GM08714 (cell line): ENCODE measurements around the gene RBM28.

Experiments
- H3K4me3 ChIP-seq: fragments of 200-500 bp; sonication (Bioruptor generic); 2 replicates; pipeline ENCODE4 v1.5.1; 2014; ENCODE audit warnings: mild to moderate bottlenecking, low read length, inconsistent platforms
- ZNF274 ChIP-seq: IDR thresholded peaks from 2 replicates; pipeline ENCODE4 v1.6.1; 2012; ENCODE audit warnings: mild to moderate bottlenecking, low read depth, low read length

The RBM28 gene

DNA sequence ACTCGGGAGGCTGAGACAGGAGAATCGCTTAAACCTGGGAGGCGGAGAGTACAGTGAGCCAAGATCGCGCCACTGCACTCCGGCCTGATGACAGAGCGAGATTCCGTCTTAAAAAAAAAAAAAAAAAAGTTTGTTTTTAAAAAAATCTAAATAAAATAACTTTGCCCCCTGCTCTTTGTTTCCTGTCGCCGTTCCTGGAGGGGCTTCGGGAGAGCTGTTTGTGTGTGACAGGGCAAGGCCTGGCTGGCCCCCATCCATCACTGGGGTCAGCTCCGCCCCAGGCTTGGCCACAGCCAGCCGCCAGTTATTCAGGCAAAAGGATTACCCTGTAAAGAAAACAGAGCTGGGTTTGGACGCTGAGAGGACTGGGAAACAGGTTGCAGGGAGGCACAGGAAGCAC lies 86.2 kb downstream of the RBM28 start:
- no peak overlapping the region for H3K4me3 ChIP-seq
- TF ChIP-seq ZNF274, result no peak

DNA sequence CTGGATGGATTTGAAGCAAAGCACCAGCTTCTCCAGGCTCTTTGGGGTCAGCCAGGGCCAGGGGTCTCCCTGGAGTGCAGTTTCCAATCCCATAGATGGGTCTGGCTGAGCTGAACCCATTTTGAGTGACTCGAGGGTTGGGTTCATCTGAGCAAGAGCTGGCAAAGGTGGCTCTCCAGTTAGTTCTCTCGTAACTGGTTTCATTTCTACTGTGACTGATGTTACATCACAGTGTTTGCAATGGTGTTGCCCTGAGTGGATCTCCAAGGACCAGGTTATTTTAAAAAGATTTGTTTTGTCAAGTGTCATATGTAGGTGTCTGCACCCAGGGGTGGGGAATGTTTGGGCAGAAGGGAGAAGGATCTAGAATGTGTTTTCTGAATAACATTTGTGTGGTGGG lies 88.4 kb downstream of the RBM28 start:
- no peak for TF ChIP-seq ZNF274
- H3K4me3 ChIP-seq, result no peak overlapping the region

DNA sequence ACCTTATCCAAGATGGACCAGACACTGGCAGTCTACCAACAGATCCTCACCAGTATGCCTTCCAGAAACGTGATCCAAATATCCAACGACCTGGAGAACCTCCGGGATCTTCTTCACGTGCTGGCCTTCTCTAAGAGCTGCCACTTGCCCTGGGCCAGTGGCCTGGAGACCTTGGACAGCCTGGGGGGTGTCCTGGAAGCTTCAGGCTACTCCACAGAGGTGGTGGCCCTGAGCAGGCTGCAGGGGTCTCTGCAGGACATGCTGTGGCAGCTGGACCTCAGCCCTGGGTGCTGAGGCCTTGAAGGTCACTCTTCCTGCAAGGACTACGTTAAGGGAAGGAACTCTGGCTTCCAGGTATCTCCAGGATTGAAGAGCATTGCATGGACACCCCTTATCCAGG lies 89.2 kb downstream of the RBM28 start:
- no peak for TF ChIP-seq ZNF274
- no peak overlapping the region for H3K4me3 ChIP-seq

DNA sequence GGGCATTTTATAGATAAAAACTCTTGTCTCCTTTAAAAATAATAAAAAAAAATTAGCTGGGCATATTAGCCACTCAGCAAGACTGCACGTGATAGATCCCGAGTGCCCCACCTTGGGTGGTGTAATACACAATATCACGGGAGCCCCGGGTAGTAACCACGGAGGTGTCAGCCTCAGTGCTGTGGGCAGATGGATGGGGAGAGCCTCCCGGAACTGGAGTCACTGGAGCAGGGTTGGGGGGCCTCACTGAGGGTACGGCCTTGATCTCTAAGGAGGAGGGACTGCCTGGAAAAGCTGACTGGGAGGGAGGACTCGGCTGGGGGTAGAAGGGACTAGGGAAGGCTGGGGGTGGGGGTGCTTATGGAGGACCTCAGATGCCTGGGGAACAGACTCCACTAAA lies 90.0 kb downstream of the RBM28 start:
- no peak for TF ChIP-seq ZNF274
- no peak overlapping the region for H3K4me3 ChIP-seq

DNA sequence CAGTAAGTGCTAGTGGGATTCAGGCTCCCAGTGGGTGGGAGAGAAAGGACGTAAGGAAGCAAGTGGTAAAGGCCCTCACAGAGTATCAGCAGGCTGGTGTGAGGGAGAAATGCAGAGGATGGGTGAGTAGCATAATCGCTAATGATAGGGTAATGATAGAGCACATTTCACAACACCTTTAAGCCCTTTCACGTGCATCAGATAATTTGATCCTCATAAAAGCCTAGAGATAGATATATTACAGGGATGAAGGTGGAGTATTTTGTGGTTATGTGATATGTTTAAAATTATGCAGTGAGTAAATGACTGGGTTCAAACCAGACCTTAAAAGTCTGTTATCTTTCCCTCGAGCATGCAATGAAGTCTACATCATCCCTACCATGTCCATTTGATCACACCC lies 92.4 kb downstream of the RBM28 start:
- no peak for TF ChIP-seq ZNF274
- no peak overlapping the region for H3K4me3 ChIP-seq
